ENCODE measurements around the gene RCE1.

- TF ChIP-seq CTCF (IDR thresholded peaks at IDR 0.05; ENCODE audit: borderline replicate concordance, extremely low read depth, low read length, poor library complexity, severe bottlenecking) (no peak), EZH2 (IDR thresholded peaks at IDR 0.05; ENCODE audit: borderline replicate concordance, low read depth, low read length, severe bottlenecking) (no peak)
These were observed 4.4 kb downstream of the RCE1 start for GRCh38 chr11:66847461-66848232.

All from DND-41 (cell line).